Activated effector memory CD4-positive, alpha-beta T cell treated with anti-CD3 and anti-CD28 coated beads, Interleukin-2, amount 50 U/mL, for 16 hours (primary cell): ENCODE results near the gene GPC4.
"Not testable (repeated sequence)": the region's sequence is repeated elsewhere in the genome, so short reads cannot be mapped to it uniquely, and the experiment has no call there.

Source experiments
- DNase-seq: peaks from one replicate; pipeline ENCODE4 v3.0.0-alpha.2; 2020

The GPC4 gene

GRCh38 chrX:133302775-133303445, 112.4 kb downstream of the GPC4 start:
- no peak for DNase-seq

DNA sequence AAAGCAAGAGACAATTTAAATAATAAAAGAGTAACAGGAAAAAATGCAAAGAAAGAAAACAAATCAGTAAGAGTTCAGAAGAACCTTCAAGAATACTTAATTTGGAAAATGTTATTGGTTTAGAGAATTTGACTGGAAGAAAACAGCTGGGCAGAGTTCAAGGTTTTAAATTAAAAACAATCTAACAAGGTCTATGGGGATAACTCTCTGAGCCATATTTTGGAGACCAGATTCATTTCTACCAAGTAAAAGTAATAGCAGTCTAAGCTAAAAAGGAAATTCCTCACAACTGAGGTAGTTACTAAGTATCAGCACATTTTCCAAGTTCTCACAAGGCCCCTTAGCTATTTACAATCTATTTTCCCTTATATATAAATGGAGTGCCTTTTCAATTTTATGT, 114.7 kb downstream of the GPC4 start:
- no peak for DNase-seq

DNA sequence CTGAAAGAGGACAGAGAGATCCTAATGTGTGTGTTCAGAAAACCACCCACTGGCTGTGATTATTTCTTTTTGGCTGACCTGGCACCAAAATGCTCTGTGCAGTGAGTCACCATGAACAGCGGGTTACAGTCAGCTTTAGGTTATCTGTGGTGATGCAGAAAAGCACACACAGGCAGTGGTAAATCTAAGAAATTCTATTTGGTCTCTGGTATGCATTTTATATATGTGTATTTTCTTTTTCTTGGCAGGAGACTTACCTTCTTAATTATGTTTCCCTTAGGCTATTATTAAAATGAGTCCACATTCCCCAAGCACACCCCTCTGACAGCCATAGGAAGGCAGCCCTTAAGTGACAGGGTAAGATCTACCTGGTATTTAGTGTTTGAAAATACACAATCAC, 118.0 kb downstream of the GPC4 start:
- DNase-seq = no peak

GRCh38 chrX:133294126-133294525, 121.2 kb downstream of the GPC4 start:
- DNase-seq = no peak

DNA sequence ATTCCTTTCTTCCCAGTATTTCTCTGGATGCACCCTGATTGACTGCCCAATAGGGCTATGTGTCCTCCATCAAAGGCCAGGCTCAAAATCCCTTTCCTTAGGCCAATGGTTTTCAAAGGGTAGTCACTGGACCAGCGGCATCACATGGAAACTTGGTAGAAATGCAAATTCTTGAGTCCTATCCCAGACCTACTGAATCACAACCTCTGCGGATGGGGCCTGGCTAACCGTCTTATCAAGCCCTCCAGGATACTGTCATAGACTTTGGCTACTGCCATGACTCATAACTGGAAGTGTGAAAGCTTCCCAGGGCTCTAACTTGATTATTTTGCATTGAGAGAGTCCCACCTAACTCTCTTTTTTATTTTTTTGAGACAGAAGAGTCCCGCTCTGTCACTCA, 125.2 kb downstream of the GPC4 start:
- no peak for DNase-seq

DNA sequence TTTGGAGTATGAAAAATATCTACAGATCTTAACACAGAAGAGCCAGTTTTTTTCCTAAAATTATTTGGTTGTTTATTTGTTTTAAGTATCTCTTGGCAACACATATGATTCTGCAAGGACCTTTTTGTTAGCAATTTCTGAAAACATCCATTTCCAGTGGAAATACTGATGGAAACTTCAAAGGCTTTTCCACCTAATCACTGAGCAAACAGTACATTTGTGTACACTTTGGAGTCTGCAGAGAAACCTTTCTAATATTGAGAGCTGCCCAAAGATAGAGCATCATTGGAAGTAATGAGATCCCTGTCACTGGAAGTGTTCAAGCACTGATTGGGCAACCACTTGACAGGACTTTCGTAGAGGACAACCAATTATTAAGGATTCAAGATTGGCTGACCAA, 127.4 kb downstream of the GPC4 start:
- DNase-seq = no peak

DNA sequence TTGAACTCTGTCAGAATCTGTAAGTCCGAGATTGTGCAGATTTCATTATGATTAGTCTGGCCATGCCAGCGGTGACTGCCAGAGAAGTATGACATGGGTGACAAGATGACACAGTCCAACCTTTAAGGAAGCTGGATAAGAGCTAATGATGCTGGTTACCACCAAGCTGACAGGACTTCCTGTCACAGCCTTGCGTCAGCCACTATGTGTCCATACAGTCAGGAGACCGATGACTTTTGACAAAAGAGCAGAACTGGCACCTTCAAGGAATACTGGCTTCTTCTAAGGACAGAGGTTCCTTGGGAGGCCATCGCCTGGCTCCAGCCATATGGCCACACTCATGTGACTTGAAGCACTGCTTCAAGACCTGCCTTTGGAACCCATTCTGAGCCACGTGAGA, 129.9 kb downstream of the GPC4 start:
- no peak for DNase-seq

DNA sequence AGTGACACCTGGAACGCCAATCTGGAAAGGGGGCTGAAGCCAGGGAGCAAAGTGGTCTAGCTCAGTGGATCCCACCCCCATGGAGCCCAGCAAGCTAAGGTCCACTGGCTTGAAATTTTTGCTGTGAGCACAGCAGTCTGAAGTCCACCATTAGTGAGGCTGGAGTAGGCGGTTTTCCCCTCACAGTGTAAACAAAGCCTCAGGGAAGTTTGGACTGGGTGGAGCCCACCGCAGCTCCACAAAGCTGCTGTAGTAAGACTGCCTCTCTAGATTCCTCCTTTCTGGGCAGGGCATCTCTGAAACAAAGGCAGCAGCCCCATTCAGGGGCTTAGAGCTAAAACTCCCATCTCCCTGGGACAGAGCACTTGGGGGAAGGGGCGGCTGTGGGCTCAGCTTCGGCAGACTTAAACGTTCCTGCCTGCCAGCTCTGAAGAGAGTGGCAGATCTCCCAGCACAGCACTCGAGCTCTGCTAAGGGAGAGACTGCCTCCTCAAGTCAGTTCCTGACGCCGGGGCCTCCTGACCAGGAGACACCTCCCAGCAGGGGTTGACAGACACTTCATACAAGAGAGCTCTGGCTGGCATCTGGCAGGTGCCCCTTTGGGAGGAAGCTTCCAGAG, 136.1 kb downstream of the GPC4 start:
- DNase-seq = not testable (repeated sequence)

- no peak for DNase-seq
Measured at GRCh38 chrX:133273180-133273579, 142.1 kb downstream of the GPC4 start.

DNA sequence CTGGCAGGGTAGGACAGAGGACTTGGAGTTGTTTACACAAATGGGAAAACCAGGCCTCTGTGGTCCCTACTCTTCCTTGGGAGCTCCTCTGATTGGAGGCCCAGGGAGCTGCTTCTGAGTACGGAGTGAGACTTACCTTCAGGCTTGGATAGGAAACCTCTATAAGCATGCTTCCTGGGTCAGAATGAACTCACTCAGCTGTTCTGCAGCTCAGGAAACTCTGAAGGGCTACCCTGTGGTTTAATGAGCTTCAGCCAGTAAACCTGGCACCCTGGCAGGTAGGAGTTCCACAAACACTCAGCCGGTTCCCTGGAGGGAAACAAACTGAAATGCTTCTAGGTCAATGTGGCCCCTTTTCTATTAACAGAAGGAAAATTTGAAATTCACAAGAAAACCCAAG, 146.1 kb downstream of the GPC4 start:
- DNase-seq = no peak

- DNase-seq = no peak
Measured at GRCh38 chrX:133267621-133268020, 147.7 kb downstream of the GPC4 start.

DNA sequence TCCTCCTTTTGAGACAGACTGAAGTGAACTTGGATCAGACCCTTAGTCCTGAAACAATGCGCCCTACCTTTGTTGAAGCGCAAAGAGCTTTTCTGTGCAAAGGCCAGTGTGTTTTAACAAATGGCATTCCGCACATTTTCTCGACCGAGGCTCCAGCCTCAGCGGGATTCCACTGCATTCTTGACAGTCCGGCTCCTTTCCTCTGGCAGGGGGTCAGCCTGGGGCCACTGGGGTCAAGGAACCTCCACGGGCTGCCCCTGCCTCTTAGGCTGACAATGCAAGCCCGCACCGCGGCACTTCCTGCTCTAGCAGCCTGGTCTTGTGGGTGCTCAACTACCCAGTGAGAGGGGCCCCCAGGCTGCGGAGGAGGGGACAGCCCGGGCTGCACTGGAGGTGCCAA, 150.0 kb downstream of the GPC4 start:
- DNase-seq = no peak

DNA sequence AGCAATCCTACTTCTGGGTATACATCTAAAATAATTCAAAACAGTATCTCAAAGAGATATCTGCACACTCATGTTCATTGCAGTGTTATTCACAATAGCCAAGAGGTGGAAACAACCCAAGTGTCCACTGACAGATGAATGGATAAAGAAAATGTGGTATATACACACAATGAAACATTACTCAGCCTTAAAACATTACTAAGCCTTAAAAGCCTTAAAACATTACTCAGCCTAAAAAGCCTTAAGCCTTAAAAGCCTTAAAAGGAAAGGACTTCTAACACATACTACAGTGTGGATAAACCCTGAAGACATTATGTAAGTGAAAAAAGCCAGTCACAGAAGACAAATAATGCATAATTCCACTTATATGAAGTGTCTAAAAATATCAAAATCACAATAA, 156.8 kb downstream of the GPC4 start:
- DNase-seq = no peak

DNA sequence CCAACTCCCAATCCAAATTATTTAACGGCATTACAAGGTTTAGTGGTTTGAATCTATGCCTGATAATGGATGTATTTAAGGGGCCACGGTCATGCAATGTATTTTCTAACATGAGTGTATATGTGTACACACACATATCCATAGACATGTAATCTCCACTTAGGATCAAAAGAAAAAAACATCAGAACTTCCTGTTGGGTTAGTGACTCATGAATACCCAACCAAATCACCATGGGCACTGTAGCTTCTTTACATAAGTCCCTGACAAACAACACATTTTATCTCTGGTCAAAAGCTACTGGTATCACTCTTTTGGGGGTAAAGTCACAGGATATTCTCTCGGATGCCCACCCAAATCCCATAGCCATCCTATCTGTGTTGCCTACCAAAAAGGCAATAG, 160.6 kb downstream of the GPC4 start:
- DNase-seq = no peak

GRCh38 chrX:133251204-133251603, 164.1 kb downstream of the GPC4 start:
- no peak for DNase-seq

DNA sequence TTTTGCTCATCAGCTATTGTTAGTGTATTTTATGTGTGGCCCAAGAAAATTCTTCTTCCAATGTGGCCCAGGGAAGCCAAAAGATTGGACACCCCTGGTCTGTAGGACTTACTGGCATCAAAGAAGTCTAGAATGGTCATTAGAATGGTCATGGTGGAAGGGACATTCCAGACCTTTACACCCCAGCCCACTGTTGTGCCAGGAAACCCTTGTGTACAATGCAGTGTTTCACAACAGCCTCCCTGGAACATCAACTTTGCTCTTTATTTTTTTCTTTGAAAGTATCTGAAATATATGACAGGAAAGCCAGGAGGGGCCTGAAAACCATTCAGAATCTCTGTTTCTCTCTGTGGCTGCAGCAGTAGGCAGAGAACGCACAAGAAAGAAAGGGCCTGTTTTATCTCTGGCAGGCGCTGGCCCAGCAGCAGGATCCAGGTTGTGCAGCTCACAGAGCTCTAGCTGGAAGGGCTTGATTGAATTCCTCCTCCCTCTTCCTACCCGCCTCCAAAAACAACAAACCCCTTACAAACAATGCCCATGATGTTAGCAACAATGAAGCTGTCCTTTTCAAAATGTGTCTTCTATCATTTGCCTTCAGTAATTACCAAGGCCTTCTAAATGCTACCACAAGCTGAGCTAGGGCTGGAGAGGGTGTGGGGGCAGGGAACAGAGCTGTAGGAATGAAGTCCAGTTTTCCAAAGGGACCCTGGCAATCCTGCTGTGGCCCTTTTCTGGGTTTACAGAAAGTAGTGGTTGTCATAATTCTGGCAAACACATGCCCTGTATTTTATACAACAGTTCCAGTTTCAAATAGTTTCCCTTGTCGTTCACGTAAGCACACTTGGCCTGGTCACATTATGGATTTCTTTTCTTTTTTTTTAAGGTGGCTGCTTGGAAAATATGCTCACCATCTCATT, 164.8 kb downstream of the GPC4 start:
- no peak for DNase-seq
